SIG-M5 treated with dmso at 0.1 percent for 504 hours (cell line): ENCODE results near the gene SLX9.
"Not testable (repeated sequence)": the region's sequence is repeated elsewhere in the genome, so short reads cannot be mapped to it uniquely, and the experiment has no call there.

Source experiments
- DNase-seq: peaks from one replicate; lab custom pipeline; 2025; ENCODE audit not compliant: unreplicated experiment; lab: John Stamatoyannopoulos, UW

Gene SLX9

GRCh38 chr21:44902268-44903049, 37.4 kb upstream of the SLX9 start:
- no peak for DNase-seq

DNA sequence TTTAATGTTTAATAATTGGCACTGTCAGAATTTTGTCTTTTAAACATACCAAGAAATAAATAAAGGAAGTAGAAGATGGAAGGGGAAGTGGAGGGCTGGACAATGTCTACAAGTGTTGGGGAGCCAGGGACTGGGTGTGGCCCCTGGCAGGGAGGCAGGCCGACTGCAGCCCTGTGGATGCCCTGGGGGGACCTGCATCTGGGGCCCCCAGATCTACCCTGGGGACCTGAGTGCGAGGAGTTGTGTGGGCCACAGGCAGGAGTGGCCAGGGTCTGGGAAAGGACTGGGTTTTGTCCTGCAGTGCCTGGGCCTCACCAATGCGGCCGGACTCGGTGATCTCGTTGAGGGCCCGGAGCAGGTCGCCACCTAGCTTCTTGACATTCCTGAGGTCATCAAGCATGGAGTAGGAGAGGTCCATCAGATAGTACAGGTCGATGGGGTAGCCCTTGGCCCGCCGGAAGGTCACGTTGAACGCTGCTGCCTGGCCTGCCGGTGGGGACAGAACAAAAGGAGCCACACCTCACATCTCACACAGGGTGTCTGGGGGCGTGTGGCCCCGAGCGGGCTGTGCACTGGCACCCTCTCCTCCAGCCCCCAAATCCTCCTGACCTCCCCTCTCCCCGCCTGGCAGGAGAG, 36.7 kb upstream of the SLX9 start:
- no peak for DNase-seq

DNA sequence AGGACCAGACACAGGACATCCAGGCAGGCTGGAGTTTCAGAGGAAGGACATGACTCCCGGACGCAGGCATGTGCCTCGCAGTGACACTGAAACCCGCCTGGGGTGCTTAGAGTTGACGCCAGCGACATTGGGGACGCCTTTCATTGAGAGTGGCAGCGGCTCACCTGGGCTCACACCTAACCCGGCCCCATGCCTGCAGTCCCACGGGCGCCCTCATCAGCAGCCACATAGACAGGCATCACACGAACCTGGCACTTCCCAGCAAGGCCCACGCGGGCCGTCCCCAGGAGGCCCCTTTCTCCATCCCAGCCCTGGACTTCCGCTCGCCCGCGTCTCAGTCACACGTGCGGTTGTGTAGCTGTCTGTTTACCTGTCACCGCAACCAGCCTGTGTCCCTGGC, 36.1 kb upstream of the SLX9 start:
- DNase-seq: no peak

GRCh38 chr21:44904141-44904923, 35.5 kb upstream of the SLX9 start:
- DNase-seq: no peak

GRCh38 chr21:44905016-44905727, 34.7 kb upstream of the SLX9 start:
- DNase-seq: no peak

GRCh38 chr21:44905728-44906090, 34.1 kb upstream of the SLX9 start:
- DNase-seq: no peak

DNA sequence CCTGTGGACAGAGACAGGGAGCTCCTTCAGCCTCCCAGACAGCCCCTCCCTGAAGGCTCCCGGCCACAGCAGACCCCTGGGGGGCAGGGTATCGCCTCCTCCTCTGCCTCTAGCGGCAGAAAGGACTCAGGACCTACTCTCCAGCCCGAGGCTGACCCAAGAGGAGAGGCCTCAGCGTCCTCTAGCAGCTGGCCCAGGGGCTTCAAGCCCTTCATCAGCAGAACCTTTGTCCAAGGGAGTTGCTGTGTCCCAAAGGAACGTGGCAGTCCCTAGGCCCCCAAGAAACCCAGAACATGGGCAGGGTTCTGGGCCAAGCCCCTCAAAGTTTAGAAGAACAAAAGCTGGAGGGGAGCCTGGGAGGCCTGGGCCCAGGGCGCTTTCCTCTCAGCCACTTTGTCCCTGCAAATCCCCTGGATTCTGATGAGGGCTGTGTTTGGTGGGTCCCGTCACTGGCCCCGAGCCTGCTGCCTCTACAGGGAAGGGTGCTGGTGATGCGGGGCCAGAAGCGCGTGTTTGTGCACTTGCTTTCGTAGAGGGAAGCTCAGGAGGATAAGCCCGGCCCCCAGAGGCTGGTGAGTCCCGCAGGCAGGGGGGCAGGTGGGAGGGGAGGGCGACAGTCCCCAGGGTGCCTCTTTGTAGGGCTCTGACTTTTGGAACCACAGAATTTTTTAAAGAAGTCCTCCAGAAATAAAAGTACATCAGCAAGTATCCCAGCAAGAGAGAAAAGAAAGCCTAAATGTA, 32.4 kb upstream of the SLX9 start:
- DNase-seq: no peak

DNA sequence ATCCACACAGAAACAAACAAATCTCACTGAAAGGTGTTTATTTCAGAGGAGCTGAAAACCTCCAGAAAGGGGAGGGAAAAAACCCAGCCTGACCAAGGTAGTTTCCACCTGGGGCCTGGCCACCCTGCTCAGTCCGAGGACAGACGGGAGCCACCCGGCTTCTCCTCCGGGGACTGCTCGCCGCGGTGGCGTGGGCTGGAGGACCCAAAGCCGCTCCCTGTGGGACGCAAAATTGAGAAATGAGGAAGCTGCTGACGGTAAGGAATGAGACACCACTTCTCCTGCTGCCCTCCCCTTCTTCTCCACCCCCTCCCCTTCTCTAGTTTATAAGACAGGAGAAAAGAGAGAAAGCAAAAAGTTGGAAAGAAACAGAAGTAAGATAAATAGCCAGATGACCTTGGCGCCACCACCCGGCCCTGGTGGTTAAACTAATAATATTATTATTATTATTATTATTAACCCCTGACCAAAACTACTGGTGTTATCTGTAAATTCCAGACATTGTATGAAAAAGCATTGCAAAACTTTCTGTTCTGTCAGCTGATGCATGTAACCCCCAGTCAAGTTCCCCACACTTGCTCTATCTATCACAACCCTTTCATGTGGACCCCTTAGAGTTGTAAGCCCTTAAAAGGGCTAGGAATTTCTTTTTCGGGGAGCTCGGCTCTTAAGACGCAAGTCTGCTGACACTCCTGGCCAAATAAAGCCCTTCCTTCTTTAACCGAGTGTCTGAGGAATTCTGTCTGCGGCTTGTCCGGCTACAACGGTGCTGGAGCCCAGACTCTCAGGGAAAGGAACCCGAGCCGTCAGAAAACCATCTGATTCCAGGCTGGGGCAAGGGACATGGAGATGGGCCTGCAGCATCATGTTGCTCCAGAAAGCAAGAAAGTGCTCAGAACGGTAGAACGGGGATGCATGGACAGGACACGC, 31.6 kb upstream of the SLX9 start:
- peak; percentile 72 for DNase-seq

- no peak for DNase-seq
These were observed 30.9 kb upstream of the SLX9 start for GRCh38 chr21:44908908-44909307.

GRCh38 chr21:44909719-44910118, 30.1 kb upstream of the SLX9 start:
- DNase-seq: no peak

DNA sequence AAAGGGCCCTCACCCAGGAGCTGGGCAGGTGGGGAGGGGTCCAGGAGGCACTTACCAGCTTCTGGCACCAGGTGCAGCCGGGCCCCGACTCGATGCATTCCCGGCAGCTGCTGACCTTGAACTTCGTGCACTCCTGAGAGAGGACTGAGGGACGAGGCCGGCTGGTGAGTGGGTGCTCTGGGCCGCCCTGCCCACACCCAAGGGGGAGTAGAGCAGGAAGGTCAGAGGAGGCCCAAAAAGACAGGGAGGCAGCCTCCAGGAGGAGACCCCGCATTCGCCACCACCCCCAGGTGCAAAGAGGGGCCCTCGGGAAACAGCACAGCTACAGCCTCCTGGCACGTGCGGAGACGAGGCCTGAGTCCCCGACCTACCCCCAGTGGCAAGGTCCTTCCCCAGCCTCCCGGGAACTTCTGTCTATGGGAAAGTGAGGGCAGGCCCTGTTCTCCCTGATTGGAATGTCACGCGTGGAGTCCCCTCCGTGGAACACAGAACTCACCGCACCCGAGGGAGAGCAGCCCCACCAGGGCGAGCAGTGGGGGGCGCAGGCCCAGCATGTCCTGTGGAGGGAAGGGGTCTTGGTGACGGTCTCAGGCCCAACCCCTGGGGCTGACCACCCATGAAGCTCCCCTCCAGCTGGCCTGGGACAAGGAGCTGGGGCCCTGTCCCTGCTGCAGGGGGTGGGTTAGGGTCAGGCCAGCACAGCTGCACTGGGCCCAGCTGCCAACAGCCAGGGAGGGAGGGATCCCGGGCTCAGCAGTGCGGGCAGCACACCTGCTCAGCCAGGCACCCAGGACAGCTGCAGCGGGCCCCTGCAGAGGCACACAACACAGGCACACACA, 29.4 kb upstream of the SLX9 start:
- no peak for DNase-seq

DNA sequence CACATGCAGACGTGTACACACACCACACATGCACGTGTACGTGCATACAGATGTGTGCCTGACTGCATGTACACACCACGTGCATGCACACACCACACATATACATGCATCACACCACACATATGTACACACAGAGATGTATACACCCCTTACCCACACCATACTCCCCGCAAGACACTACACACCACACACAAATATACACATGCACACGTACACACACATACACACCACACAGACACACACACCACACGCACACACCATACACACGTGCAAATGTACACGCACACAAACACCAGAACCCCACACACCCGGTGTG, 28.8 kb upstream of the SLX9 start:
- no peak for DNase-seq

GRCh38 chr21:44911384-44912157, 28.3 kb upstream of the SLX9 start:
- DNase-seq: peak; percentile 29

GRCh38 chr21:44912158-44912473, 27.7 kb upstream of the SLX9 start:
- DNase-seq: no peak

DNA sequence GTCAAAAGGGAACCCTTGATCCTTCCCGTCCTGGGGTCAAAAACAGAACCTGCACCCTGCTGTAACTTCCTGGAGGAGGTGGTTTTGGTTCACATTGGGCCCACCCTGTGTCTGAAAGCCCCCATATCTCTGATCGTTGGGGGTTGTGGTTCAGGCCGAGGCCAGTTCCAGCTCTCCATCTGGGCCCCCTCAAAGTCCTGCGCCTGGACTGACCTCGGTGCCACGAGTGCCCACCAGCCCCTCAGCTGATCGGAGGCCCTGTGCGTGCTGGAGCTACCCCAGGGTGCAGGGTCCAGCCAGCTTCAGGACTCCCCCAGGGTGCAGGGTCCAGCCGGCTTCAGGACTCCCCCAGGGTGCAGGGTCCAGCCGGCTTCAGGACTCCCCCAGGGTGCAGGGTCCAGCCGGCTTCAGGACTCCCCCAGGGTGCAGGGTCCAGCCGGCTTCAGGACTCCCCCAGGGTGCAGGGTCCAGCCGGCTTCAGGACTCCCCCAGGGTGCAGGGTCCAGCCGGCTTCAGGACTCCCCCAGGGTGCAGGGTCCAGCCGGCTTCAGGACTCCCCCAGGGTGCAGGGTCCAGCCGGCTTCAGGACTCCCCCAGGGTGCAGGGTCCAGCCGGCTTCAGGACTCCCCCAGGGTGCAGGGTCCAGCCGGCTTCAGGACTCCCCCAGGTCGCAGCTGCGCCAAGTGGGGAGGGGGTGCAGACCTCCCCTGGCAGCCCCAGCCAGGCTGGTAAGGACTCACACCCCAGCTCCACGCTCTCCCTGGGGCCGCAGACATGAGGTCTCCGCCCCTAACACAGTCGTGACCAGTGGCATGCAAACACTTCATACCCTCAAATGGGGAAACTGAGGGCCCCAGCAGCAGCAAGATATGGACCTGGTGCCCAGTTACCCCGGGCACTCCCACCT, 27.1 kb upstream of the SLX9 start:
- DNase-seq: not testable (repeated sequence)

DNA sequence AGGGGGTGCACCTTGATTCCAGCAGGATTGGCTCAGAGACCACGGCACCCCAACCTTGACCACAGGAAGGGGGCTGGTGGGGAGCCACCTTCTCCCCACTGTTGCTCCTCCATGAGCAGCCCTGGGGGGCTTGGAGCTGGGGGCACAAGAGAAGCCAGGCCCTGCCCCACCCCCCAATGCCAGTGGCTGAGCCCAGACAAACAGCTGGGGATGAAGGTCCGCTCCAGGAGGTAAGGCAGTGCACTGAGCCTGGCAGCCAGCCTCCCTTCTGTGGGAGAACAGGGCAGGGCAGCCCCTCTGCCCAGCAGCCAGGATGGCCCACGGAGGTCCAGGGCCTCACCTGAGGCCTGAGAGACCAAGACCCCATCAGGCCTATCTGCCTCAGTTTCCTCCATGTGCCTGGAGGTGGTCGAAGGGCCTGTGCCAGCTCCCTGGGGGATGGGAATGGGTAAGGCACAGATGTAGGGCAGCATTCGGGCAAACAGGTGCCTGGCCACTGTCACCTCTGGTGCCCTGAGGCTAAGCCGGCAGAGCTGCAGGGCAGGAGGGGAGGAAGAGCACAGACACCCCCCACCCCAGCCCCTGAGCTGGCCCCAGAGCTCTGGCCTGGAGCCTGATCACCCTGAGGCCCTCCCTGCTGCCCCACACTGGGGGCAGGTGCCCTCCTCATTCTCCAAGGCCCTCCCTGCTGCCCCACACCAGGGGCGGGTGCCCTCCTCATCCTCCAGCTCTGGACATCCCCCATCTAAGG, 26.2 kb upstream of the SLX9 start:
- DNase-seq: no peak
